Kidney epithelial cell (primary cell): ENCODE results near the gene CYTH2. TPM values are rescaled to one million over a fixed set of nuclear protein-coding genes. Genes with fewer than 3 reads are reported as not detected.

ENCODE experiments used
- DNase-seq: peaks from one replicate; pipeline ENCODE4 v3.0.0-alpha.2; 2010; ENCODE audit warnings: low read depth
- H3K27me3 ChIP-seq: 2 replicates; pipeline ENCODE4 v1.6.0; 2011; ENCODE audit warnings: low read length; ENCODE audit not compliant: control insufficient read depth, insufficient read depth
- H3K36me3 ChIP-seq: 2 replicates; pipeline ENCODE4 v1.5.1; 2011; ENCODE audit warnings: low read length; ENCODE audit not compliant: control insufficient read depth, insufficient read depth
- H3K4me3 ChIP-seq: 2 replicates; pipeline ENCODE4 v1.5.1; 2011; ENCODE audit warnings: low read depth, mild to moderate bottlenecking, control low read depth, low read length
- total RNA-seq: library from RNA; depleted of rRNA; stranded (reverse); fragments of >200 nt; gene quantifications from 2 replicates; pipeline ENCODE4 v1.2.3, GENCODE V29; 2015
- TF ChIP-seq, protein P1 (sequence below): IDR thresholded peaks from 2 replicates; pipeline ENCODE4 v1.5.1; 2011; ENCODE audit warnings: mild to moderate bottlenecking, moderate library complexity, low read length, control low read depth, inconsistent platforms; ENCODE audit not compliant: insufficient read depth, poor library complexity, severe bottlenecking

CYTH2 gene
- total RNA-seq, 1 donor from 2014 or later, result 77.3 TPM

DNA sequence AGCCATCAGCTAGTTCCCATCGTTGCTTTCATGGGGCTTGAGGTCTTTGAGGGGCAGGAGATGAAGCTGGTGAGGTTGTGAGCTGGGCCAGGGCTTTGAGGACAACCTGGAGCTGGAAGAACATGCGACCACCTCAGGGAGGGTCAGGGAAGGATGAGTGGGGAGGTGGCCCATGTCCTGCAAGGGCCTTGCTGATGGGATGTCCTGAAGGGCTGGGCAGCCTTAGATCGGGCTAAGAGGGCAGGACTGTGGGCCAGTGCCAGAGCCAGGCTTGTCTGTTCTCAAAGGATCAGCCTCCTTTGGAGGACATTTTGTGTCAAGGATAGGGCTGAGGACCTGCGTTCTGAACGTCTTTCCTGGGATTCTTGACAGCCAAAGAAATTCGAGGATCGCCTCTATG, 10.5 kb downstream of the CYTH2 start:
- H3K27me3 ChIP-seq, result no peaks in the 10 kb centered on the region
- no peak overlapping the region for H3K4me3 ChIP-seq
- no peak for DNase-seq
- TF ChIP-seq, protein P1, sequence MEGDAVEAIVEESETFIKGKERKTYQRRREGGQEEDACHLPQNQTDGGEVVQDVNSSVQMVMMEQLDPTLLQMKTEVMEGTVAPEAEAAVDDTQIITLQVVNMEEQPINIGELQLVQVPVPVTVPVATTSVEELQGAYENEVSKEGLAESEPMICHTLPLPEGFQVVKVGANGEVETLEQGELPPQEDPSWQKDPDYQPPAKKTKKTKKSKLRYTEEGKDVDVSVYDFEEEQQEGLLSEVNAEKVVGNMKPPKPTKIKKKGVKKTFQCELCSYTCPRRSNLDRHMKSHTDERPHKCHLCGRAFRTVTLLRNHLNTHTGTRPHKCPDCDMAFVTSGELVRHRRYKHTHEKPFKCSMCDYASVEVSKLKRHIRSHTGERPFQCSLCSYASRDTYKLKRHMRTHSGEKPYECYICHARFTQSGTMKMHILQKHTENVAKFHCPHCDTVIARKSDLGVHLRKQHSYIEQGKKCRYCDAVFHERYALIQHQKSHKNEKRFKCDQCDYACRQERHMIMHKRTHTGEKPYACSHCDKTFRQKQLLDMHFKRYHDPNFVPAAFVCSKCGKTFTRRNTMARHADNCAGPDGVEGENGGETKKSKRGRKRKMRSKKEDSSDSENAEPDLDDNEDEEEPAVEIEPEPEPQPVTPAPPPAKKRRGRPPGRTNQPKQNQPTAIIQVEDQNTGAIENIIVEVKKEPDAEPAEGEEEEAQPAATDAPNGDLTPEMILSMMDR, result no peak
- peaks cover 2% of the 10 kb centered on the region for H3K36me3 ChIP-seq

DNA sequence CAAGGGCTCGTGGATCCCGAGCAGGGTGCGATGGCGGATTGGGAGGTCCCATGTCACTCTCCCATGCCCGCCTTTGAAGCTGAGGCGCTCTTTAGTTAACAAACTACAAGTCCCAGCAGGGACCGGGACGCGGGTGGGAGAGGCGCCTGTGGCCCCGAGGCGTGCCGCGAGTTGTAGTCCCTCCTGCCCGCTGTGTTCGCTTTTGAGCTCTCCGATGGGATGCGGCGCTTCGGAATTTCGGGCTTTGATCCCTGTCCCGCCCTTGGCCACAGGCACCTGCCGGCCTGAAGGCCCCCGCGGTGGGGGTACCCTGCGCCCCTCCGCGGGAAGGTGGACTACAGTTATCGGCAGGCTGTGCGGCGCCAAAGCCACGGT, 11.0 kb downstream of the CYTH2 start:
- DNase-seq, result no peak
- Histone ChIP-seq H3K27me3 (no peaks in the 10 kb centered on the region), H3K36me3 (peaks cover 2% of the 10 kb centered on the region), H3K4me3 (peak overlapping the region; percentile 19)
- TF ChIP-seq, protein P1, result no peak

DNA sequence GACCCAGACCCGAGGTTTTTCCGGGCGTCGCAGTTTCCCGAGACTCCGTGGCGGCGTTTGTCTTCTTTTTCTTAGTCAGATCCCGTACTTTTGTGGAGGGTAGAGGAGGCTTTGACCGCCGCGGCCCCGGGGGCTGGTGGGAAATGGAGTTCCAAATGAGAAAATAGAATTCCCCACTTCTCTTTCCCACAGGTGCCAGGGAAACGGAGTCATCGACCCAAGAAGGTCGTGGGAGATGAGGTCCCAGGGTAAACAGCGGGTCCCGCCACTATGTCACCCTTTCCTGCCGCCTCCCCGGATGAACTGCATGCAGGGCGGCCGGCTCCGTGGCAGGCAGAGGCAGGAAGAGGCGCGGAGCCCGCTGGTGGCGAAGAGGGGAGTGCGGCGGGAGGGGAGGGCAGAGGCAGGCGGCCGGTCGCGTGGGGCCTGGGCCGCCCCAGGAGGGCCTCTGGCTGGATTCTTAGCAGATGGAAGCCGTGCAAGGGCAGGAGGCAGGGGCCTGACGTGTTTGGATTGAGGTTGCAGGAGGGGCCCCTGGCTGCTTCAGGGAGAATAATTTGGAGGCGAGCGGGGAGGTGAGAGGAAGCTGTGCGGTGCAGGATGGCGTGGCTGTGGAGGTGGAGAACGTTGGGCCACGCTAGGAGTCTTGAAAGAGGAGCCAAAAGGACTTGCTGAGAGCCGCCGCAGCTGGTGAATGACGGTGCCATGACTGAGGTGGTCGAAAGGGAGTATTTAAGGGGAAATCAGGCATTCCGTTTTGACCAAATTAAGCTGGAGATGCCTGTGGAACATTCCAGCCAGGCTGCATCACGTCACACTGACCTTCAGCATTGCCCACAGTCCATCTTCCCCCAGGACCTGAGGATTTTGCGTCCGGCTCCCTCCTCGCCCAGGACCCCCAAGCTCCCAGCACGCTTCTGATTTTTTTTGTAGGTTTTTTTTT, 11.7 kb downstream of the CYTH2 start:
- peak overlapping the region; percentile 19 for H3K4me3 ChIP-seq
- DNase-seq, result no peak
- H3K36me3 ChIP-seq, result no peaks in the 10 kb centered on the region
- H3K27me3 ChIP-seq, result no peaks in the 10 kb centered on the region
- TF ChIP-seq, protein P1, result no peak

DNA sequence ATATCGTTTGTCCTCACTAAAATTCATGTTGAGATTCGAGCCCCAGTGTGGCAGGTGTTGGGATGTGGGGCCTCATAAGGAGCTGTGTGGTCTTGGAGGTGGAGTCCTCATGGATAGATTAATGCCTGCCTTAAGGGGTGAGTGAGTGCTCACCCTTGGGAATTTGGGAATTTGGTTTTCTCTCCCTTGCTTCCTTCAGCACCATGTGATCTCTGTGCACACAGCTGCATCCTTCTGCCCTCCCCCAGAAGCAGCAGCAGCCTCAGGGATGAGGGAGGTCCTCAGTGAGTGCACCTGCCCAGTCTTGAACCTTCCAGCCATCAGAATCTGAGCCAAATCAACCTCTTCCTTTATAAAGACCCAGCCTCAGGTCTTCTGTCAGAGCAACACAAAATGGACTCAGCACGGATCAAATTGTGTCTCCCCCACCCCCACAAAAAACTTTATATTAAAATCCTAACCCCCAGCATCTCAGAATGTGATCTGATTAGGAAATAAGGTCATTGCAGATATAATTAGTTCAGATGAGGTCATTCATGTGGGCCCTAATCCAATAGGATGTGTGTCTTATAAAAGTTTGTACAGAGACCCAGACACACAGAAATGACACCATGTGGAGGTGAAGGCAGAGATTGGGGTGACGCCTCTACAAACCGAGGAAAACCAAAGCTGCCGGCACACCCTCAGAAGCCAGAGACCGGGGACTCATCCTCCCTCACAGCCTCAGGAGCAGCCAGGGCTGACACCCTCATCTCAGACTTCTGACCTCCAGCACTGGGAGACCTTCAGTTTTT, 12.9 kb downstream of the CYTH2 start:
- Histone ChIP-seq H3K4me3 (no peak overlapping the region), H3K27me3 (no peaks in the 10 kb centered on the region), H3K36me3 (no peaks in the 10 kb centered on the region)
- TF ChIP-seq, protein P1, result no peak
- no peak for DNase-seq

DNA sequence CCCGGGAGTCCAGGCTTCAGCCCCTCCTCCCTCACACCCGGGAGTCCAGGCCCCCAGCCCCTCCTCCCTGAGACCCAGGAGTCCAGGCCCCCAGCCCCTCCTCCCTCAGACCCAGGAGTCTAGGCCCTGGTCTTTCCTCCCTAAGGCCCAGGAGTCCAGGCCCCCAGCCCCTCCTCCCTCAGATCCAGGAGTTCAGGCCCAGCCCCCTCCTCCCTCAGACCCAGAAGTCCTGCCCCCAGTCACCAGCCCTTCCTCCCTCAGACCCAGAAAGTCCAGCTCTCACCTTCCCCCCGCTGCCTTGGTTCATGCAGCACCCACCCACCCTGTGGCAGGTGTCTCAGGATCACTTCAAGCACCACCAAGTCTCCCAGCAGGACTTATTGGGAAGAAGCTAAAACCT, 14.1 kb downstream of the CYTH2 start:
- DNase-seq, result no peak
- no peaks in the 10 kb centered on the region for H3K27me3 ChIP-seq

More for the DNA sequence above, 14.1 kb downstream of the CYTH2 start:
- Histone ChIP-seq H3K4me3 (no peak overlapping the region), H3K36me3 (no peaks in the 10 kb centered on the region)
- TF ChIP-seq, protein P1, result no peak
